Breast epithelium (tissue), 3 donors: ENCODE results near the gene SELENOH.

Experiments used
- POLR2A ChIP-seq: fragments of 450-650 bp; IDR thresholded peaks from one replicate; pipeline ENCODE4 v1.6.1; 2016; ENCODE audit warnings: antibody characterized with exemption, mild to moderate bottlenecking, moderate library complexity
- POLR2AphosphoS5 ChIP-seq, 3 donors: sonication (generic); formaldehyde crosslinking; IDR thresholded peaks; one replicate each; pipeline ENCODE4 v1.6.1; 2017; ENCODE audit warnings: antibody characterized with exemption in 3 of 3
- TF ChIP-seq, protein P1 (sequence below), 3 donors: fragments of 450-650 bp; IDR thresholded peaks; one replicate each; pipeline ENCODE4 v1.5.1; 2016 to 2017; ENCODE audit warnings: antibody characterized with exemption in 3 of 3, mild to moderate bottlenecking in 3 of 3, moderate library complexity in 3 of 3

DNA sequence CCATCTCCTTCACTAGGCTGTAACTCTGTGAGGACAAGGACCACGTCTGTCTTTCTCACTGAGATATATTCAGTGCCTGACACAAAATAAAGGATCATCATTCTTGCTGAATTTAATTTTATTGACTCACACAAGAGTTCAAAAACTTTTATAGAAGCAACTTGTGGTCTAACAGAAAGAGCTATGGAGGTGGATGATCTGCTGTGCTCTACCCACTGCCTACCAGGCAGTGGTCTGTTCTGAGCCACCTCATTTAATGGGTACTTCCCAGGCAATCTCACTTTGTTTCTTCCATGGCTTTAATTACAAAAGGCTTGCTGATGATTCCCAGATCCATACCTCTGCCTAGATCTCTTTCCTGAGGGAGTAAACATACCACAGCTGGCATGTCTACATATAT, 5.6 kb downstream of the SELENOH start:
- TF ChIP-seq, protein P1, sequence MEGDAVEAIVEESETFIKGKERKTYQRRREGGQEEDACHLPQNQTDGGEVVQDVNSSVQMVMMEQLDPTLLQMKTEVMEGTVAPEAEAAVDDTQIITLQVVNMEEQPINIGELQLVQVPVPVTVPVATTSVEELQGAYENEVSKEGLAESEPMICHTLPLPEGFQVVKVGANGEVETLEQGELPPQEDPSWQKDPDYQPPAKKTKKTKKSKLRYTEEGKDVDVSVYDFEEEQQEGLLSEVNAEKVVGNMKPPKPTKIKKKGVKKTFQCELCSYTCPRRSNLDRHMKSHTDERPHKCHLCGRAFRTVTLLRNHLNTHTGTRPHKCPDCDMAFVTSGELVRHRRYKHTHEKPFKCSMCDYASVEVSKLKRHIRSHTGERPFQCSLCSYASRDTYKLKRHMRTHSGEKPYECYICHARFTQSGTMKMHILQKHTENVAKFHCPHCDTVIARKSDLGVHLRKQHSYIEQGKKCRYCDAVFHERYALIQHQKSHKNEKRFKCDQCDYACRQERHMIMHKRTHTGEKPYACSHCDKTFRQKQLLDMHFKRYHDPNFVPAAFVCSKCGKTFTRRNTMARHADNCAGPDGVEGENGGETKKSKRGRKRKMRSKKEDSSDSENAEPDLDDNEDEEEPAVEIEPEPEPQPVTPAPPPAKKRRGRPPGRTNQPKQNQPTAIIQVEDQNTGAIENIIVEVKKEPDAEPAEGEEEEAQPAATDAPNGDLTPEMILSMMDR (IDR thresholded peaks at IDR 0.05), result no peak
- no peak for TF ChIP-seq POLR2A
- no peak for TF ChIP-seq POLR2AphosphoS5 (IDR thresholded peaks at IDR 0.05)
